ENCODE measurements around the gene PEX11A. TPM values are rescaled to one million over a fixed set of nuclear protein-coding genes. Genes with fewer than 3 reads are reported as not detected.

The PEX11A gene
- total RNA-seq, 2 donors from 2014 or later = 4.5 to 17.3 TPM

GRCh38 chr15:89668171-89668570, 22.4 kb downstream of the PEX11A start:
- H3K4me3 ChIP-seq = no peak overlapping the region
- H3K27ac ChIP-seq = no peak overlapping the region
- H3K36me3 ChIP-seq = no peaks in the 10 kb centered on the region
- H3K4me1 ChIP-seq (ENCODE audit: control insufficient read depth in 1 of 2, low read depth in 2 of 2) = peaks cover 19 to 45% of the 10 kb centered on the region in 2 donors
- H3K27me3 ChIP-seq (replicated peaks; ENCODE audit: insufficient read depth) = no peaks in the 10 kb centered on the region
- no peak for TF ChIP-seq CTCF (IDR thresholded peaks at IDR 0.05)
- DNase-seq (ENCODE audit: low spot score) = no peak
- H3K9me3 ChIP-seq = no peaks in the 10 kb centered on the region
- ATAC-seq (ENCODE audit: insufficient number of reproducible peaks, low FRiP score, low read depth) = no peak

GRCh38 chr15:89667706-89667960, 22.9 kb downstream of the PEX11A start:
- Histone ChIP-seq H3K4me1 (ENCODE audit: control insufficient read depth in 1 of 2, low read depth in 2 of 2) (peaks cover 19 to 45% of the 10 kb centered on the region in 2 donors), H3K27me3 (replicated peaks; ENCODE audit: insufficient read depth) (no peaks in the 10 kb centered on the region), H3K27ac (no peak overlapping the region), H3K36me3 (no peaks in the 10 kb centered on the region), H3K4me3 (no peak overlapping the region), H3K9me3 (no peaks in the 10 kb centered on the region)
- no peak for TF ChIP-seq CTCF (IDR thresholded peaks at IDR 0.05)
- no peak for DNase-seq (ENCODE audit: low spot score)
- no peak for ATAC-seq (ENCODE audit: insufficient number of reproducible peaks, low FRiP score, low read depth)

GRCh38 chr15:89666858-89667705, 23.5 kb downstream of the PEX11A start:
- Histone ChIP-seq H3K9me3 (no peaks in the 10 kb centered on the region), H3K36me3 (no peaks in the 10 kb centered on the region), H3K4me1 (ENCODE audit: control insufficient read depth in 1 of 2, low read depth in 2 of 2) (peaks cover 19 to 45% of the 10 kb centered on the region in 2 donors), H3K27me3 (replicated peaks; ENCODE audit: insufficient read depth) (no peaks in the 10 kb centered on the region), H3K27ac (peak overlapping the region; percentile 96), H3K4me3 (no peak overlapping the region)
- DNase-seq (ENCODE audit: low spot score) = no peak
- no peak for TF ChIP-seq CTCF (IDR thresholded peaks at IDR 0.05)
- no peak for ATAC-seq (ENCODE audit: insufficient number of reproducible peaks, low FRiP score, low read depth)

DNA sequence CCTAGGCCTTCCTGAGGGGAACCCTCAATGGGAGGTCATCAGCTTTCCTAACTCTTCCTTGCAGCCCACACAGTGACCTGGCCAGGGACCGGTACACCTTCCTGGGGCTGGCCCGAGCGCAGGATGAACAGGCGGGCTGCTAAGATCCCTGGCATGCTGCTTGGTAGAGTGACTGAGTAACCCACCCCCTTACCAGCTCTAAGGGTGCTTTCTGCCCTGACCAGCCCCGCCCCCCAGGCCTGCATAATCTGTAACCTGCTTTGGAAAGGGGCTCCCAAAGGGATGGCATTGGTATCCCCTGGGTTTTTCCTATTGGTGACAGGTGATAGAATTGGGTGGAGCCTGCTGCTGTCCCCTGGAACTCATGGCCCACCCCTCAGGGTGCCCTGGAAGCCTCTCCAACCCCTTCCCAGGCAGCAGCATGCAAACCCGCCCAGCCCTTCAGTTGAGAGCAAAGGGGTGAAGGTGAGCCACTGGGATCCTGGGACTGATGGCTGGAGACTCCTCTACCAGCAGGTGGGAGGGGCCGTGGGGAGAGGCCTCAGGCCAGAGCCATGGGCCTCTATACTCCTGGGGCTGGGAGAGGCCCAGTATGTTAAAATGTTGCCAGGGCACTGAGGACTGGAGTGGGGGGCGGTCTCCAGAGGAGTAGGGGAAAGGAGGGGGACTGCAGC, 24.2 kb downstream of the PEX11A start:
- Histone ChIP-seq H3K4me1 (ENCODE audit: control insufficient read depth in 1 of 2, low read depth in 2 of 2) (peaks cover 13 to 44% of the 10 kb centered on the region in 2 donors), H3K36me3 (no peaks in the 10 kb centered on the region), H3K9me3 (no peaks in the 10 kb centered on the region), H3K4me3 (peak overlapping the region; percentile 65), H3K27ac (peak overlapping the region; percentile 96), H3K27me3 (replicated peaks; ENCODE audit: insufficient read depth) (no peaks in the 10 kb centered on the region)
- TF ChIP-seq CTCF (IDR thresholded peaks at IDR 0.05) = no peak
- ATAC-seq (ENCODE audit: insufficient number of reproducible peaks, low FRiP score, low read depth) = no peak
- DNase-seq (ENCODE audit: low spot score) = no peak

DNA sequence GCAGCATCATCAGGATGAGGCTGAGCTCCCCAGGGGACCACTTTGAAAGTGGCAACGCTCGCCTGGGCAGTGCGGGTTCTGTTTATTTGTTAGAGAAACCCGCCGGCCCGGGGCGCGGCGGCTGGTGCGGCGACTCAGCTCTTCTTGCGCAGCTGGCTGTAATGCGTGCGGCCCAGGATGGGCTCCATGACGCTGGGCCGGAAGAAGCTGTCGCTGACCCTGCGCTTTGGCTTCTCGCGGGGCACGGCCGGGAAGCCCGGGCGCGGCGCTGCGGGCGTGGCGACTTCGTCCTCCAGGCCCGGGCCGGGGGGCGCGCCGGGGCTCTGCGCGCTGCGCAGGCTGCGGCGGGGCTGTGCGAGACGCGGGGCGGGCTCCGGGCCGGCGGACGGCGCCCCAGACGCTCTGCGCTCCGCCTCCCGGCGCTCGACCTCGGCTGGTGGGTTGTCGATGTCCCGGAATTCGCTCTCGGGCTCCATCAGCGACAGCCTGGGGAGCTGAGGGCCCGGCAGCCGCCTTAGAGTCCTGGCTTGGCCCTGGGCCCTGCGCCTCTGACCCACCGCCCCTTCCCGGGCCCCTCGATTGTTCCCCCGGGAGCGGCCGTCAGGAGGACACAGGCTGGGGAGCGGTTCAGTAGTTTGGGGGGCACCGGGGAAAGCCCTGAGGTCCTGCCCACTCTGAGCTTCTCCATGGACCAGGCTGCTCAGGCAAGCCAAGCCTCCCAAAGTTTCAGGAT, 24.9 kb downstream of the PEX11A start:
- no peaks in the 10 kb centered on the region for H3K27me3 ChIP-seq (replicated peaks; ENCODE audit: insufficient read depth)
- no peak for TF ChIP-seq CTCF (IDR thresholded peaks at IDR 0.05)
- H3K27ac ChIP-seq = peak overlapping the region; percentile 96
- ATAC-seq (ENCODE audit: insufficient number of reproducible peaks, low FRiP score, low read depth) (no peak), DNase-seq (ENCODE audit: low spot score) (no peak)
- peaks cover 13 to 41% of the 10 kb centered on the region in 2 donors for H3K4me1 ChIP-seq (ENCODE audit: control insufficient read depth in 1 of 2, low read depth in 2 of 2)
- no peaks in the 10 kb centered on the region for H3K36me3 ChIP-seq
- H3K9me3 ChIP-seq = no peaks in the 10 kb centered on the region
- peak overlapping the region; percentile 65 for H3K4me3 ChIP-seq
